GM12878 (cell line): Measurements from ENCODE around the gene POC1B. TPM values are rescaled to one million over a fixed set of nuclear protein-coding genes. Genes with fewer than 3 reads are reported as not detected.
A peak's percentile ranks its signal among the peaks of the same experiment; 100 is the strongest.

Experiments used
- ATAC-seq: fragments of 200-7000 bp; cut with Tn5 transposase; 3 replicates; pipeline ENCODE4 v1.9.1; 2020; ENCODE audit warnings: mild to moderate bottlenecking, moderate library complexity
- BruUV-seq: library from RNA; stranded (reverse); fragments of 400-500 nt; replicated peaks from 2 replicates; lab custom pipeline; 2021; lab: Mats Ljungman, UMichigan
- CTCF ChIA-PET: fragments of 300-600 bp; sonication (Branson Sonifier 250); formaldehyde crosslinking; extraction: SDS; loops from one replicate; lab custom pipeline; 2021; ENCODE audit warnings: inconsistent platforms; lab: Yijun Ruan, JAX
- POLR2A ChIA-PET: fragments of 350-600 bp; formaldehyde crosslinking; extraction: SDS; loops from one replicate; lab custom pipeline; 2021; ENCODE audit warnings: inconsistent platforms; lab: Charles Lee
- RAD21 ChIA-PET: fragments of 300-600 bp; sonication (Branson Sonifier 250); formaldehyde crosslinking; loops from one replicate; lab custom pipeline; 2023; ENCODE audit warnings: antibody characterized with exemption; ENCODE audit not compliant: unreplicated experiment; lab: Charles Lee
- SMC1A ChIA-PET: fragments of 300-600 bp; sonication (Branson Sonifier 250); formaldehyde crosslinking; loops from one replicate; lab custom pipeline; 2023; ENCODE audit not compliant: unreplicated experiment, uncharacterized antibody; lab: Charles Lee
- DNase-seq: peaks from one replicate; pipeline ENCODE4 v3.0.0-alpha.2; 2011; ENCODE audit warnings: low read depth, low spot score
- FAIRE-seq: peaks from 3 replicates; lab custom pipeline; 2011; peaks lifted over from hg19 to GRCh38; lab: Jason Lieb, UNC
- H2AFZ ChIP-seq: 2 replicates; pipeline ENCODE4 v1.6.0; 2011; ENCODE audit warnings: low read depth, low read length, control low read depth; ENCODE audit not compliant: control insufficient read depth
- H3K27ac ChIP-seq: 2 replicates; pipeline ENCODE4 v1.5.1; 2011; ENCODE audit warnings: control low read depth; ENCODE audit not compliant: control insufficient read depth, insufficient read depth
- H3K27me3 ChIP-seq, 2 experiments: replicated peaks in 1 of 2; 2 replicates each; pipeline versions ENCODE4 v1.6.0 to v1.6.1; 2011; ENCODE audit warnings: low read length in 1 of 2; ENCODE audit not compliant: control insufficient read depth in 2 of 2, insufficient read depth in 2 of 2
- H3K36me3 ChIP-seq, 2 experiments: 2 replicates each; pipeline ENCODE4 v1.5.1; 2011; ENCODE audit warnings: low read length in 1 of 2; ENCODE audit not compliant: control insufficient read depth in 2 of 2, insufficient read depth in 2 of 2
- H3K4me1 ChIP-seq: 2 replicates; pipeline ENCODE4 v1.6.1; 2011; ENCODE audit warnings: mild to moderate bottlenecking, low read length, moderate library complexity, mixed read lengths; ENCODE audit not compliant: control insufficient read depth, insufficient read depth
- H3K4me2 ChIP-seq: 2 replicates; pipeline ENCODE4 v1.6.0; 2011; ENCODE audit warnings: control low read depth; ENCODE audit not compliant: control insufficient read depth, insufficient read depth
- H3K4me3 ChIP-seq: fragments of 200-600 bp; sonication (generic); 2 replicates; pipeline ENCODE4 v1.5.1; 2016
- H3K79me2 ChIP-seq: 2 replicates; pipeline ENCODE4 v1.6.0; 2011; ENCODE audit warnings: low read length; ENCODE audit not compliant: control insufficient read depth, insufficient read depth
- H3K9ac ChIP-seq: 2 replicates; pipeline ENCODE4 v1.8.0; 2011; ENCODE audit warnings: low read length, control low read depth, mixed read lengths; ENCODE audit not compliant: control insufficient read depth, insufficient read depth
- H3K9me3 ChIP-seq: replicated peaks from 3 replicates; pipeline ENCODE4 v1.5.1; 2011; ENCODE audit warnings: mild to moderate bottlenecking, low read length; ENCODE audit not compliant: control insufficient read depth, insufficient read depth
- H4K20me1 ChIP-seq: 2 replicates; pipeline ENCODE4 v1.6.0; 2011; ENCODE audit not compliant: control insufficient read depth, insufficient read depth
- CBX3 ChIP-seq: fragments of 200-600 bp; sonication (generic); IDR thresholded peaks from 2 replicates; pipeline ENCODE4 v1.6.1; 2016; ENCODE audit warnings: low read depth, borderline replicate concordance
- EGR1 ChIP-seq, 2 experiments: IDR thresholded peaks; 1 replicate in 1 of 2; 2 replicates in 1 of 2; pipeline ENCODE4 v1.6.1; 2011 to 2012; ENCODE audit warnings: low read depth in 2 of 2, low read length in 2 of 2, borderline replicate concordance in 1 of 2, mild to moderate bottlenecking in 1 of 2, moderate library complexity in 1 of 2
- ESRRA ChIP-seq: IDR thresholded peaks from 2 replicates; pipeline ENCODE4 v1.6.1; 2012; ENCODE audit warnings: mild to moderate bottlenecking, low read length, improper control_type of control experiment
- EZH2 ChIP-seq: IDR thresholded peaks from 2 replicates; pipeline ENCODE4 v1.6.1; 2012; ENCODE audit warnings: low read depth, mild to moderate bottlenecking, control low read depth, inconsistent platforms, low read length, borderline replicate concordance; ENCODE audit not compliant: control insufficient read depth
- FOXM1 ChIP-seq: IDR thresholded peaks from 2 replicates; pipeline ENCODE4 v1.6.1; 2012; ENCODE audit warnings: low read depth, mild to moderate bottlenecking, inconsistent platforms, low read length, moderate library complexity
- HDAC6 ChIP-seq: fragments of 200-600 bp; sonication (generic); IDR thresholded peaks from one replicate; pipeline ENCODE4 v1.8.0; 2017; ENCODE audit warnings: antibody characterized with exemption; ENCODE audit not compliant: unreplicated experiment
- NFXL1 ChIP-seq: fragments of 450-650 bp; IDR thresholded peaks from 2 replicates; pipeline ENCODE4 v1.6.1; 2017; ENCODE audit warnings: antibody characterized with exemption, mild to moderate bottlenecking, borderline replicate concordance
- NFYB ChIP-seq: IDR thresholded peaks from 2 replicates; pipeline ENCODE4 v1.6.1; 2011; ENCODE audit warnings: low read depth, mild to moderate bottlenecking, low read length, improper control_type of control experiment, moderate library complexity; ENCODE audit not compliant: insufficient read depth
- NRF1 ChIP-seq: conservative IDR thresholded peaks from 2 replicates; pipeline ENCODE4 v1.6.1; 2011; ENCODE audit warnings: mild to moderate bottlenecking, low read depth, low read length, improper control_type of control experiment
- POLR2A ChIP-seq: IDR thresholded peaks from 2 replicates; pipeline ENCODE4 v1.6.1; 2011; ENCODE audit warnings: low read depth, mild to moderate bottlenecking, low read length
- POLR2AphosphoS2 ChIP-seq: IDR thresholded peaks from 2 replicates; pipeline ENCODE4 v1.6.1; 2011; ENCODE audit warnings: low read depth, mild to moderate bottlenecking, low read length, improper control_type of control experiment, moderate library complexity
- RAD51 ChIP-seq: fragments of 450-650 bp; IDR thresholded peaks from 2 replicates; pipeline ENCODE4 v1.6.1; 2016; ENCODE audit warnings: moderate library complexity, mild to moderate bottlenecking, inconsistent platforms
- RUNX3 ChIP-seq: IDR thresholded peaks from 2 replicates; pipeline ENCODE4 v1.6.1; 2012; ENCODE audit warnings: low read length, inconsistent platforms
- ZNF24 ChIP-seq: fragments of 450-650 bp; IDR thresholded peaks from 2 replicates; pipeline ENCODE4 v1.6.1; 2017; ENCODE audit warnings: antibody characterized with exemption, mild to moderate bottlenecking
- WGBS: methylation state at CpG from one replicate; pipeline ENCODE4 v1.1.6; 2016; ENCODE audit warnings: low lambda C conversion rate; ENCODE audit not compliant: insufficient replicate concordance, insufficient coverage; ENCODE audit errors: missing lambda C conversion rate; 5-methylcytosine and 5-hydroxymethylcytosine counted together
- in situ Hi-C: fragments of 300-500 bp; cut with MboI; formaldehyde crosslinking; loops from 9 replicates; pipeline ENCODE4 v1.14.3; 2018; ENCODE audit warnings: mixed read lengths
- intact Hi-C: fragments of 100-400 bp; cut with micrococcal nuclease; formaldehyde crosslinking; loops from one replicate; pipeline ENCODE4 v1.14.2; 2022; ENCODE audit not compliant: unreplicated experiment
- polyA plus RNA-seq, 11 experiments: library from polyadenylated mRNA; depleted of rRNA in 4 of 11; unstranded in 6 of 11; stranded (reverse) in 5 of 11; fragments of >200 nt; fragmentation: Nextera tagmentation in 4 of 11; fragmentation: Illumina TruSeq in 1 of 11; extraction: Ambion mirVana in 4 of 11; extraction: Trizol in 1 of 11; gene quantifications; 1 replicate in 1 of 11; 2 replicates in 10 of 11; pipeline versions ENCODE4 v1.2.1 to v1.2.3, GENCODE V29; 2011 to 2016; ENCODE audit warnings: inconsistent platforms in 2 of 11, missing spikeins in 2 of 11, low read depth in 1 of 11
- total RNA-seq, 4 experiments: library from RNA; depleted of rRNA in 3 of 4; stranded (reverse); fragments of >200 nt in 3 of 4; fragmentation: Illumina TruSeq in 1 of 4; extraction: Trizol in 1 of 4; gene quantifications; 2 replicates each; pipeline versions ENCODE4 v1.2.1 to v1.2.3, GENCODE V29; 2013 to 2021
- TF ChIP-seq, protein P1 (sequence below): IDR thresholded peaks from 2 replicates; pipeline ENCODE4 v1.6.1; 2011; ENCODE audit warnings: borderline replicate concordance, low read depth, mild to moderate bottlenecking, moderate library complexity, mixed read lengths, low read length; ENCODE audit not compliant: insufficient read depth; ENCODE audit errors: extremely low read length
- TF ChIP-seq, protein P2 (sequence below): fragments of 450-650 bp; IDR thresholded peaks from 2 replicates; pipeline ENCODE4 v1.6.1; 2017; ENCODE audit warnings: mild to moderate bottlenecking
- TF ChIP-seq, protein P3 (sequence below): IDR thresholded peaks from 2 replicates; pipeline ENCODE4 v1.6.1; 2012; ENCODE audit warnings: low read depth, low read length, improper control_type of control experiment
- TF ChIP-seq, protein P4 (sequence below): fragments of 450-650 bp; IDR thresholded peaks from 2 replicates; pipeline ENCODE4 v1.6.1; 2017; ENCODE audit warnings: mild to moderate bottlenecking, low read depth, inconsistent platforms; ENCODE audit not compliant: poor library complexity, severe bottlenecking

Gene POC1B
- total and polyA plus RNA-seq, 10 of the 15 experiments (the other 5 are each of a cell fraction or from before 2014, with no cell fraction given) = 4.4 to 17.8 (median 11.3) TPM

DNA sequence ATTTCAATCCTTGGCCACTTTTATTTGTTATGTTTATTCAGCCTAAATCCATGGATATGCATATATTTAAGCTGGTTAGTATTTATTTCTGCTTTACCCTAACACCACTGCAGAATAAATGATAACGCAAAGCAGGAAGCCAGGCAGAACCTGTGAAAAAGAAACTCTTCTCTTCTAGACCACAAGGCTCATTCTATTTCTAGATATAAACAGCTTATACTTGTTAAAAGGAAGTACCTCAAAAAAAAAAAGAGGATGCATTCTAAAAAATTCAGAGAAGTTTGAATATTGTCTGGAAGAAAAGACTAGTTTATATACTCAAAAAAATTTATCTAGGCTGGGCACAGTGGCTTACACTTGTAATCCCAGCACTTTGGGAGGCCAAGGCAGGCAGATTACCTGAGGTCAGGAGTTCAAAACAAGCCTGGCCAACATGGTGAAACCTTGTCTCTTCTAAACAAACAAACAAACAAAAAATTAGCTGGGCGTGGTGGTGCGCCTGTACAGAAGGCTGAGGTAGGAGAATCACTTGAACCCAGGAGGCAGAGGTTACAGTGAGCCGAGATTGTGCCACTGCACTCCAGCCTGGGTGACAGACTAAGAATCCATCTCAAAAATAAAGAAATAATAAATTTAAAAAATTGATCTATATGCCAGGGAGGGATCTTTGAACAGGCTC, 57.1 kb downstream of the POC1B start:
- DNase-seq = no peak
- ChIA-PET CTCF (interaction anchor here (0.8 to 7.6 kb wide), 9 partner anchors 8 to 451 kb away, joined by 3 to 176 read pairs (median 5); partner anchors contain the start of genes GALNT4 and POC1B), RAD21 (interaction anchor here (1.2 to 2.1 kb wide), 4 partner anchors 54 to 451 kb away, joined by 3 to 11 read pairs (median 9); partner anchors contain the start of genes GALNT4 and POC1B), POLR2A (no interaction called here), SMC1A (interaction anchor here (0.7 to 6.6 kb wide), 12 partner anchors 41 to 653 kb away, joined by 3 to 70 read pairs (median 4); partner anchors contain the start of genes GALNT4 and POC1B)
- no peak overlapping the region for H2AFZ ChIP-seq
- in situ Hi-C loops = no loop called here
- peak; percentile 56 for FAIRE-seq
- no TSS peak for BruUV-seq
- H3K9me3 ChIP-seq = no peaks in the 10 kb centered on the region
- 0 out of 2 replicates have a peak overlapping the region, but pooled peaks have one; percentile 10 for H3K9ac ChIP-seq
- peak overlapping the region; percentile 57 for H3K27ac ChIP-seq
- H3K4me1 ChIP-seq = peaks cover 17% of the 10 kb centered on the region
- 2% methylated on average over 4 of the region's 4 CpGs for WGBS
- ATAC-seq = peak; percentile 88
- no peaks in the 10 kb centered on the region for H3K36me3 ChIP-seq
- no peaks in the 10 kb centered on the region for H4K20me1 ChIP-seq
- H3K27me3 ChIP-seq = no peaks in the 10 kb centered on the region
- peak overlapping the region; percentile 39 for H3K4me2 ChIP-seq
- intact Hi-C loops = loop anchor here (5.0 kb wide), 1 partner anchor 116 kb away; the partner anchor contains the start of gene DUSP6
- H3K4me3 ChIP-seq = peak overlapping the region; percentile 48
- no peaks in the 10 kb centered on the region for H3K79me2 ChIP-seq
- no peak for TF ChIP-seq ESRRA
- no peak for TF ChIP-seq NRF1
- no peak for TF ChIP-seq CBX3
- no peak for TF ChIP-seq EGR1 (IDR thresholded peaks at IDR 0.05; ENCODE audit: borderline replicate concordance in 1 of 2, low read depth in 2 of 2, low read length in 2 of 2)
- no peak for TF ChIP-seq POLR2A
- TF ChIP-seq, protein P1, sequence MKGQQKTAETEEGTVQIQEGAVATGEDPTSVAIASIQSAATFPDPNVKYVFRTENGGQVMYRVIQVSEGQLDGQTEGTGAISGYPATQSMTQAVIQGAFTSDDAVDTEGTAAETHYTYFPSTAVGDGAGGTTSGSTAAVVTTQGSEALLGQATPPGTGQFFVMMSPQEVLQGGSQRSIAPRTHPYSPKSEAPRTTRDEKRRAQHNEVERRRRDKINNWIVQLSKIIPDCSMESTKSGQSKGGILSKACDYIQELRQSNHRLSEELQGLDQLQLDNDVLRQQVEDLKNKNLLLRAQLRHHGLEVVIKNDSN = no peak
- TF ChIP-seq, protein P2, sequence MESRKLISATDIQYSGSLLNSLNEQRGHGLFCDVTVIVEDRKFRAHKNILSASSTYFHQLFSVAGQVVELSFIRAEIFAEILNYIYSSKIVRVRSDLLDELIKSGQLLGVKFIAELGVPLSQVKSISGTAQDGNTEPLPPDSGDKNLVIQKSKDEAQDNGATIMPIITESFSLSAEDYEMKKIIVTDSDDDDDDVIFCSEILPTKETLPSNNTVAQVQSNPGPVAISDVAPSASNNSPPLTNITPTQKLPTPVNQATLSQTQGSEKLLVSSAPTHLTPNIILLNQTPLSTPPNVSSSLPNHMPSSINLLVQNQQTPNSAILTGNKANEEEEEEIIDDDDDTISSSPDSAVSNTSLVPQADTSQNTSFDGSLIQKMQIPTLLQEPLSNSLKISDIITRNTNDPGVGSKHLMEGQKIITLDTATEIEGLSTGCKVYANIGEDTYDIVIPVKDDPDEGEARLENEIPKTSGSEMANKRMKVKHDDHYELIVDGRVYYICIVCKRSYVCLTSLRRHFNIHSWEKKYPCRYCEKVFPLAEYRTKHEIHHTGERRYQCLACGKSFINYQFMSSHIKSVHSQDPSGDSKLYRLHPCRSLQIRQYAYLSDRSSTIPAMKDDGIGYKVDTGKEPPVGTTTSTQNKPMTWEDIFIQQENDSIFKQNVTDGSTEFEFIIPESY = no peak
- TF ChIP-seq NFYB = no peak
- TF ChIP-seq, protein P3, sequence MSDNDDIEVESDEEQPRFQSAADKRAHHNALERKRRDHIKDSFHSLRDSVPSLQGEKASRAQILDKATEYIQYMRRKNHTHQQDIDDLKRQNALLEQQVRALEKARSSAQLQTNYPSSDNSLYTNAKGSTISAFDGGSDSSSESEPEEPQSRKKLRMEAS = no peak
- TF ChIP-seq POLR2AphosphoS2 = no peak
- TF ChIP-seq EZH2 = no peak
- no peak; the same call in 1 of the 2 replicates for TF ChIP-seq FOXM1
- TF ChIP-seq NFXL1 = no peak
- TF ChIP-seq HDAC6 = no peak
- peak; percentile 82 for TF ChIP-seq RUNX3
- TF ChIP-seq ZNF24 = peak; percentile 29; the same call in 1 of the 2 replicates
- no peak for TF ChIP-seq RAD51
- TF ChIP-seq, protein P4, sequence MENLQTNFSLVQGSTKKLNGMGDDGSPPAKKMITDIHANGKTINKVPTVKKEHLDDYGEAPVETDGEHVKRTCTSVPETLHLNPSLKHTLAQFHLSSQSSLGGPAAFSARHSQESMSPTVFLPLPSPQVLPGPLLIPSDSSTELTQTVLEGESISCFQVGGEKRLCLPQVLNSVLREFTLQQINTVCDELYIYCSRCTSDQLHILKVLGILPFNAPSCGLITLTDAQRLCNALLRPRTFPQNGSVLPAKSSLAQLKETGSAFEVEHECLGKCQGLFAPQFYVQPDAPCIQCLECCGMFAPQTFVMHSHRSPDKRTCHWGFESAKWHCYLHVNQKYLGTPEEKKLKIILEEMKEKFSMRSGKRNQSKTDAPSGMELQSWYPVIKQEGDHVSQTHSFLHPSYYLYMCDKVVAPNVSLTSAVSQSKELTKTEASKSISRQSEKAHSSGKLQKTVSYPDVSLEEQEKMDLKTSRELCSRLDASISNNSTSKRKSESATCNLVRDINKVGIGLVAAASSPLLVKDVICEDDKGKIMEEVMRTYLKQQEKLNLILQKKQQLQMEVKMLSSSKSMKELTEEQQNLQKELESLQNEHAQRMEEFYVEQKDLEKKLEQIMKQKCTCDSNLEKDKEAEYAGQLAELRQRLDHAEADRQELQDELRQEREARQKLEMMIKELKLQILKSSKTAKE = no peak
